ENCODE results near the gene ATAD3C.

DNA sequence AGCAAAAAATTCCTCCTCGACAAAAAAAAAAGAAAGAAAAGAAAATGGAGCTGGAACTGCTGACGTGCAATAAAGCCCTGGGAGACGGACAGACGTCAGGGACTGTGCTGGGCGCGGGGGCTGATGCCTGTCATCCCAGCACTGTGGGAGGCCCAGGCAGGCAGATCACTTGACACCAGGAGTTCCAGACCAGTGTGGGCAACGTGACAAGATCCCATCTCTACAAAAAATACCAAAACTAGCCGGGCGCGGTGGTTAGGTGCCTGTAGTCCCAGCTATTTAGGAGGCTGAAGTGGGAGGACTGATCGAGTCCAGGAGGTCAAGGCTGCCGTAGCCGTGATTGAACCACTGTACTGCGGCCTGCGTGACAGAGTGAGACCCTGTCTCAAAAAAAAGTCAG is 24.8 kb upstream of the ATAD3C start:
- TF ChIP-seq RCOR1 (IDR thresholded peaks at IDR 0.05; ENCODE audit: insufficient replicate concordance, low read length): no peak
- TF ChIP-seq MAFK (IDR thresholded peaks at IDR 0.05; ENCODE audit: low read depth, low read length): no peak
- TF ChIP-seq POLR2A (IDR thresholded peaks at IDR 0.05; ENCODE audit: low read depth, low read length): no peak
- TF ChIP-seq RAD21 (IDR thresholded peaks at IDR 0.05; ENCODE audit: low read length): no peak
- no peak for TF ChIP-seq CTCF (conservative IDR thresholded peaks at IDR 0.05; ENCODE audit: low read depth, low read length)
- no peak for TF ChIP-seq BHLHE40 (IDR thresholded peaks at IDR 0.05; ENCODE audit: low read depth, low read length)
- TF ChIP-seq CEBPB (IDR thresholded peaks at IDR 0.05; ENCODE audit: low read depth, low read length): no peak
- no peak for TF ChIP-seq MAZ (IDR thresholded peaks at IDR 0.05; ENCODE audit: borderline replicate concordance, low read depth, low read length)
